GM23338 (cell line): ENCODE data around the gene DNAJC15.

Experiments used
- CREB1 ChIP-seq: fragments of 250-450 bp; sonication (Bioruptor Pico); IDR thresholded peaks from 2 replicates; pipeline ENCODE4 v1.5.0; 2020; ENCODE audit warnings: low read depth, mild to moderate bottlenecking, moderate library complexity
- CTCF ChIP-seq, 2 experiments: fragments of 200-600 bp in 1 of 2; sonication (generic) in 1 of 2; conservative IDR thresholded peaks; 2 replicates each; pipeline versions ENCODE4 v1.5.1 to v1.6.1; 2016 to 2017; ENCODE audit warnings: antibody characterized with exemption in 2 of 2, low read depth in 2 of 2, mild to moderate bottlenecking in 2 of 2, moderate library complexity in 1 of 2
- EZH2 ChIP-seq: fragments of 200-600 bp; sonication (generic); IDR thresholded peaks from one replicate; pipeline ENCODE4 v1.8.0; 2017; ENCODE audit warnings: antibody characterized with exemption, mild to moderate bottlenecking, low read depth; ENCODE audit not compliant: unreplicated experiment
- EZH2phosphoT487 ChIP-seq: fragments of 200-600 bp; sonication (generic); IDR thresholded peaks from one replicate; pipeline ENCODE4 v1.8.1; 2018; ENCODE audit warnings: antibody characterized with exemption; ENCODE audit not compliant: unreplicated experiment
- JUNB ChIP-seq: IDR thresholded peaks from one replicate; pipeline ENCODE4 v1.6.1; 2016; ENCODE audit warnings: antibody characterized with exemption; ENCODE audit not compliant: unreplicated experiment
- NANOG ChIP-seq: IDR thresholded peaks from 2 replicates; pipeline ENCODE4 v1.6.1; 2016; ENCODE audit warnings: antibody characterized with exemption, borderline replicate concordance
- POLR2AphosphoS5 ChIP-seq: IDR thresholded peaks from 2 replicates; pipeline ENCODE4 v1.6.1; 2016; ENCODE audit warnings: antibody characterized with exemption, low read depth
- STAT1 ChIP-seq: IDR thresholded peaks from one replicate; pipeline ENCODE4 v1.6.1; 2016; ENCODE audit warnings: antibody characterized with exemption; ENCODE audit not compliant: unreplicated experiment
- ZNF114 ChIP-seq: fragments of 250-450 bp; sonication (Bioruptor Pico); IDR thresholded peaks from 2 replicates; pipeline ENCODE4 v1.5.0; 2020; ENCODE audit warnings: mild to moderate bottlenecking, moderate library complexity
- ZNF331 ChIP-seq: fragments of 250-450 bp; sonication (Bioruptor Pico); IDR thresholded peaks from 2 replicates; pipeline ENCODE4 v1.5.0; 2020; ENCODE audit warnings: low read depth, mild to moderate bottlenecking, moderate library complexity
- TF ChIP-seq, protein P1 (sequence below): IDR thresholded peaks from one replicate; pipeline ENCODE4 v1.6.1; 2018; ENCODE audit warnings: antibody characterized with exemption; ENCODE audit not compliant: unreplicated experiment
- TF ChIP-seq, protein P2 (sequence below): IDR thresholded peaks from 2 replicates; pipeline ENCODE4 v1.6.1; 2016; ENCODE audit warnings: antibody characterized with exemption
- TF ChIP-seq, protein P3 (sequence below): fragments of 250-450 bp; sonication (Bioruptor Pico); IDR thresholded peaks from 2 replicates; pipeline ENCODE4 v1.5.0; 2020; ENCODE audit warnings: mild to moderate bottlenecking, moderate library complexity

- TF ChIP-seq CTCF (conservative IDR thresholded peaks at IDR 0.05; ENCODE audit: low read depth in 2 of 2) (no peak), EZH2 (no peak), CREB1 (CRISPR knock-in tag) (no peak), POLR2AphosphoS5 (no peak), EZH2phosphoT487 (no peak), ZNF114 (no peak), JUNB (no peak), STAT1 (no peak), ZNF331 (CRISPR knock-in tag) (no peak), NANOG (no peak)
- TF ChIP-seq, protein P1, sequence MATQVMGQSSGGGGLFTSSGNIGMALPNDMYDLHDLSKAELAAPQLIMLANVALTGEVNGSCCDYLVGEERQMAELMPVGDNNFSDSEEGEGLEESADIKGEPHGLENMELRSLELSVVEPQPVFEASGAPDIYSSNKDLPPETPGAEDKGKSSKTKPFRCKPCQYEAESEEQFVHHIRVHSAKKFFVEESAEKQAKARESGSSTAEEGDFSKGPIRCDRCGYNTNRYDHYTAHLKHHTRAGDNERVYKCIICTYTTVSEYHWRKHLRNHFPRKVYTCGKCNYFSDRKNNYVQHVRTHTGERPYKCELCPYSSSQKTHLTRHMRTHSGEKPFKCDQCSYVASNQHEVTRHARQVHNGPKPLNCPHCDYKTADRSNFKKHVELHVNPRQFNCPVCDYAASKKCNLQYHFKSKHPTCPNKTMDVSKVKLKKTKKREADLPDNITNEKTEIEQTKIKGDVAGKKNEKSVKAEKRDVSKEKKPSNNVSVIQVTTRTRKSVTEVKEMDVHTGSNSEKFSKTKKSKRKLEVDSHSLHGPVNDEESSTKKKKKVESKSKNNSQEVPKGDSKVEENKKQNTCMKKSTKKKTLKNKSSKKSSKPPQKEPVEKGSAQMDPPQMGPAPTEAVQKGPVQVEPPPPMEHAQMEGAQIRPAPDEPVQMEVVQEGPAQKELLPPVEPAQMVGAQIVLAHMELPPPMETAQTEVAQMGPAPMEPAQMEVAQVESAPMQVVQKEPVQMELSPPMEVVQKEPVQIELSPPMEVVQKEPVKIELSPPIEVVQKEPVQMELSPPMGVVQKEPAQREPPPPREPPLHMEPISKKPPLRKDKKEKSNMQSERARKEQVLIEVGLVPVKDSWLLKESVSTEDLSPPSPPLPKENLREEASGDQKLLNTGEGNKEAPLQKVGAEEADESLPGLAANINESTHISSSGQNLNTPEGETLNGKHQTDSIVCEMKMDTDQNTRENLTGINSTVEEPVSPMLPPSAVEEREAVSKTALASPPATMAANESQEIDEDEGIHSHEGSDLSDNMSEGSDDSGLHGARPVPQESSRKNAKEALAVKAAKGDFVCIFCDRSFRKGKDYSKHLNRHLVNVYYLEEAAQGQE, result no peak
- TF ChIP-seq, protein P2, sequence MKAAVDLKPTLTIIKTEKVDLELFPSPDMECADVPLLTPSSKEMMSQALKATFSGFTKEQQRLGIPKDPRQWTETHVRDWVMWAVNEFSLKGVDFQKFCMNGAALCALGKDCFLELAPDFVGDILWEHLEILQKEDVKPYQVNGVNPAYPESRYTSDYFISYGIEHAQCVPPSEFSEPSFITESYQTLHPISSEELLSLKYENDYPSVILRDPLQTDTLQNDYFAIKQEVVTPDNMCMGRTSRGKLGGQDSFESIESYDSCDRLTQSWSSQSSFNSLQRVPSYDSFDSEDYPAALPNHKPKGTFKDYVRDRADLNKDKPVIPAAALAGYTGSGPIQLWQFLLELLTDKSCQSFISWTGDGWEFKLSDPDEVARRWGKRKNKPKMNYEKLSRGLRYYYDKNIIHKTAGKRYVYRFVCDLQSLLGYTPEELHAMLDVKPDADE, result no peak
- TF ChIP-seq, protein P3, sequence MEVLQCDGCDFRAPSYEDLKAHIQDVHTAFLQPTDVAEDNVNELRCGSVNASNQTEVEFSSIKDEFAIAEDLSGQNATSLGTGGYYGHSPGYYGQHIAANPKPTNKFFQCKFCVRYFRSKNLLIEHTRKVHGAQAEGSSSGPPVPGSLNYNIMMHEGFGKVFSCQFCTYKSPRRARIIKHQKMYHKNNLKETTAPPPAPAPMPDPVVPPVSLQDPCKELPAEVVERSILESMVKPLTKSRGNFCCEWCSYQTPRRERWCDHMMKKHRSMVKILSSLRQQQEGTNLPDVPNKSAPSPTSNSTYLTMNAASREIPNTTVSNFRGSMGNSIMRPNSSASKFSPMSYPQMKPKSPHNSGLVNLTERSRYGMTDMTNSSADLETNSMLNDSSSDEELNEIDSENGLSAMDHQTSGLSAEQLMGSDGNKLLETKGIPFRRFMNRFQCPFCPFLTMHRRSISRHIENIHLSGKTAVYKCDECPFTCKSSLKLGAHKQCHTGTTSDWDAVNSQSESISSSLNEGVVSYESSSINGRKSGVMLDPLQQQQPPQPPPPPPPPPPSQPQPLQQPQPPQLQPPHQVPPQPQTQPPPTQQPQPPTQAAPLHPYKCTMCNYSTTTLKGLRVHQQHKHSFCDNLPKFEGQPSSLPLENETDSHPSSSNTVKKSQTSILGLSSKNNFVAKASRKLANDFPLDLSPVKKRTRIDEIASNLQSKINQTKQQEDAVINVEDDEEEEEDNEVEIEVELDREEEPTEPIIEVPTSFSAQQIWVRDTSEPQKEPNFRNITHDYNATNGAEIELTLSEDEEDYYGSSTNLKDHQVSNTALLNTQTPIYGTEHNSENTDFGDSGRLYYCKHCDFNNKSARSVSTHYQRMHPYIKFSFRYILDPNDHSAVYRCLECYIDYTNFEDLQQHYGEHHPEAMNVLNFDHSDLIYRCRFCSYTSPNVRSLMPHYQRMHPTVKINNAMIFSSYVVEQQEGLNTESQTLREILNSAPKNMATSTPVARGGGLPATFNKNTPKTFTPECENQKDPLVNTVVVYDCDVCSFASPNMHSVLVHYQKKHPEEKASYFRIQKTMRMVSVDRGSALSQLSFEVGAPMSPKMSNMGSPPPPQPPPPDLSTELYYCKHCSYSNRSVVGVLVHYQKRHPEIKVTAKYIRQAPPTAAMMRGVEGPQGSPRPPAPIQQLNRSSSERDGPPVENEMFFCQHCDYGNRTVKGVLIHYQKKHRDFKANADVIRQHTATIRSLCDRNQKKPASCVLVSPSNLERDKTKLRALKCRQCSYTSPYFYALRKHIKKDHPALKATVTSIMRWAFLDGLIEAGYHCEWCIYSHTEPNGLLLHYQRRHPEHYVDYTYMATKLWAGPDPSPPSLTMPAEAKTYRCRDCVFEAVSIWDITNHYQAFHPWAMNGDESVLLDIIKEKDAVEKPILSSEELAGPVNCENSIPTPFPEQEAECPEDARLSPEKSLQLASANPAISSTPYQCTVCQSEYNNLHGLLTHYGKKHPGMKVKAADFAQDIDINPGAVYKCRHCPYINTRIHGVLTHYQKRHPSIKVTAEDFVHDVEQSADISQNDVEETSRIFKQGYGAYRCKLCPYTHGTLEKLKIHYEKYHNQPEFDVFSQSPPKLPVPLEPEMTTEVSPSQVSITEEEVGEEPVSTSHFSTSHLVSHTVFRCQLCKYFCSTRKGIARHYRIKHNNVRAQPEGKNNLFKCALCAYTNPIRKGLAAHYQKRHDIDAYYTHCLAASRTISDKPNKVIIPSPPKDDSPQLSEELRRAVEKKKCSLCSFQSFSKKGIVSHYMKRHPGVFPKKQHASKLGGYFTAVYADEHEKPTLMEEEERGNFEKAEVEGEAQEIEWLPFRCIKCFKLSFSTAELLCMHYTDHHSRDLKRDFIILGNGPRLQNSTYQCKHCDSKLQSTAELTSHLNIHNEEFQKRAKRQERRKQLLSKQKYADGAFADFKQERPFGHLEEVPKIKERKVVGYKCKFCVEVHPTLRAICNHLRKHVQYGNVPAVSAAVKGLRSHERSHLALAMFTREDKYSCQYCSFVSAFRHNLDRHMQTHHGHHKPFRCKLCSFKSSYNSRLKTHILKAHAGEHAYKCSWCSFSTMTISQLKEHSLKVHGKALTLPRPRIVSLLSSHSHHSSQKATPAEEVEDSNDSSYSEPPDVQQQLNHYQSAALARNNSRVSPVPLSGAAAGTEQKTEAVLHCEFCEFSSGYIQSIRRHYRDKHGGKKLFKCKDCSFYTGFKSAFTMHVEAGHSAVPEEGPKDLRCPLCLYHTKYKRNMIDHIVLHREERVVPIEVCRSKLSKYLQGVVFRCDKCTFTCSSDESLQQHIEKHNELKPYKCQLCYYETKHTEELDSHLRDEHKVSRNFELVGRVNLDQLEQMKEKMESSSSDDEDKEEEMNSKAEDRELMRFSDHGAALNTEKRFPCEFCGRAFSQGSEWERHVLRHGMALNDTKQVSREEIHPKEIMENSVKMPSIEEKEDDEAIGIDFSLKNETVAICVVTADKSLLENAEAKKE (CRISPR knock-in tag), result no peak
Observed at GRCh38 chr13:43026262-43026661, 2.9 kb downstream of the DNAJC15 start.
